ENCODE data around the gene AKAP7. TPM values are rescaled to one million over a fixed set of nuclear protein-coding genes. Genes with fewer than 3 reads are reported as not detected.

AKAP7 gene
- total and polyA plus RNA-seq, 2 experiments from 2014 or later = 9.1 to 11.9 TPM

GRCh38 chr6:131199568-131200272, 64.5 kb downstream of the AKAP7 start:
- Histone ChIP-seq H3K4me1 (ENCODE audit: low read depth) (no peaks in the 10 kb centered on the region), H3K9me3 (ENCODE audit: low read depth) (no peaks in the 10 kb centered on the region), H3K36me3 (no peaks in the 10 kb centered on the region), H3K27ac (no peak overlapping the region), H3K27me3 (no peaks in the 10 kb centered on the region), H3K4me3 (no peak overlapping the region)
- peak; percentile 67 for TF ChIP-seq CTCF (IDR thresholded peaks at IDR 0.05; ENCODE audit: low read depth, low read length)
- DNase-seq (ENCODE audit: low read depth in 1 of 2, low spot score in 1 of 2) = peak; percentile 70 to 72

- Histone ChIP-seq H3K36me3 (no peaks in the 10 kb centered on the region), H3K9me3 (ENCODE audit: low read depth) (no peaks in the 10 kb centered on the region), H3K4me1 (ENCODE audit: low read depth) (no peaks in the 10 kb centered on the region), H3K27ac (no peak overlapping the region), H3K4me3 (no peak overlapping the region), H3K27me3 (no peaks in the 10 kb centered on the region)
- no peak for TF ChIP-seq CTCF (IDR thresholded peaks at IDR 0.05; ENCODE audit: low read depth, low read length)
- no peak for DNase-seq (ENCODE audit: low read depth in 1 of 2, low spot score in 1 of 2)
Observed at GRCh38 chr6:131205481-131206244, 70.4 kb downstream of the AKAP7 start.

GRCh38 chr6:131206463-131207251, 71.4 kb downstream of the AKAP7 start:
- no peaks in the 10 kb centered on the region for H3K27me3 ChIP-seq
- H3K36me3 ChIP-seq = no peaks in the 10 kb centered on the region
- H3K9me3 ChIP-seq (ENCODE audit: low read depth) = no peaks in the 10 kb centered on the region
- no peaks in the 10 kb centered on the region for H3K4me1 ChIP-seq (ENCODE audit: low read depth)
- no peak overlapping the region for H3K27ac ChIP-seq
- DNase-seq (ENCODE audit: low read depth in 1 of 2, low spot score in 1 of 2) = no peak
- no peak for TF ChIP-seq CTCF (IDR thresholded peaks at IDR 0.05; ENCODE audit: low read depth, low read length)
- H3K4me3 ChIP-seq = no peak overlapping the region

- DNase-seq (ENCODE audit: low read depth in 1 of 2, low spot score in 1 of 2) = no peak
- Histone ChIP-seq H3K36me3 (no peaks in the 10 kb centered on the region), H3K4me3 (no peak overlapping the region), H3K27me3 (no peaks in the 10 kb centered on the region), H3K4me1 (ENCODE audit: low read depth) (no peaks in the 10 kb centered on the region), H3K9me3 (ENCODE audit: low read depth) (no peaks in the 10 kb centered on the region), H3K27ac (no peak overlapping the region)
- no peak for TF ChIP-seq CTCF (IDR thresholded peaks at IDR 0.05; ENCODE audit: low read depth, low read length)
Observed at GRCh38 chr6:131208787-131209186, 73.5 kb downstream of the AKAP7 start.

GRCh38 chr6:131210469-131210868, 75.2 kb downstream of the AKAP7 start:
- H3K36me3 ChIP-seq = no peaks in the 10 kb centered on the region
- no peak for TF ChIP-seq CTCF (IDR thresholded peaks at IDR 0.05; ENCODE audit: low read depth, low read length)

More at GRCh38 chr6:131210469-131210868, 75.2 kb downstream of the AKAP7 start:
- Histone ChIP-seq H3K9me3 (ENCODE audit: low read depth) (no peaks in the 10 kb centered on the region), H3K4me3 (no peak overlapping the region), H3K27ac (no peak overlapping the region), H3K27me3 (no peaks in the 10 kb centered on the region), H3K4me1 (ENCODE audit: low read depth) (no peaks in the 10 kb centered on the region)
- DNase-seq (ENCODE audit: low read depth in 1 of 2, low spot score in 1 of 2) = no peak
